Measurements from ENCODE around the gene DPF1. TPM values are rescaled to one million over a fixed set of nuclear protein-coding genes. Genes with fewer than 3 reads are reported as not detected.

The DPF1 gene
- total RNA-seq, 2 donors from 2014 or later, result not detected

DNA sequence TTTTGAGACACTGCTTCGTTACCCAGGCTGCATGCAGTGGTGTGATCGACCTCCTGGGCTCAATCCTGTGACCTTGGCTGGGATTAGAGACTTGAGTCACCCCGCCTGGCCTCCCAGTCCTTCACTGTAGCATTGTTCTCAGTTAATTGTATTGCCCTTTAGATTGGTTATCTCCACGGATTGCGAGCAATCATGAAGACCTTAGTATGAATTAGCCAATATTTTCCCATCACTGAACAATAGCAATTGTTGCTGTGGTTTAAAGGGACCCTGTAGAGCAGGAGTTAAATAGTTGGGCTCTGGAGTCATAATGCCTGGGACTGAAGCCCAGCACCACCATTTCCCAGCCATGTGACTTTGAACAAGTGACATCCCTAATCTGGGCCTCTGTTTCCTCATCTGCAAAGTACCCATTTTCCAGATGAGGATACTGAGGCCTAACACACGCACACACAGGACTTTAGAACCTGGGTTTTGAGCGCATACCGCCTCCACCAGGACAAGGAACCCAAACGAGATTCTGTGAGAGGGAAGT, 23.8 kb upstream of the DPF1 start:
- Histone ChIP-seq H3K27me3 (no peaks in the 10 kb centered on the region), H3K4me1 (peaks cover 7% of the 10 kb centered on the region), H3K9me3 (no peaks in the 10 kb centered on the region), H3K27ac (no peak overlapping the region), H3K9ac (ENCODE audit: low read depth in 2 of 2, low read length in 2 of 2) (peak overlapping the region in 1 of 2 donors; percentile 30), H3K36me3 (no peaks in the 10 kb centered on the region), H3K4me3 (no peak overlapping the region)
- intact Hi-C loops (cut with DNase I), result no loop called here
- DNase-seq, result no peak
- TF ChIP-seq, protein P1, sequence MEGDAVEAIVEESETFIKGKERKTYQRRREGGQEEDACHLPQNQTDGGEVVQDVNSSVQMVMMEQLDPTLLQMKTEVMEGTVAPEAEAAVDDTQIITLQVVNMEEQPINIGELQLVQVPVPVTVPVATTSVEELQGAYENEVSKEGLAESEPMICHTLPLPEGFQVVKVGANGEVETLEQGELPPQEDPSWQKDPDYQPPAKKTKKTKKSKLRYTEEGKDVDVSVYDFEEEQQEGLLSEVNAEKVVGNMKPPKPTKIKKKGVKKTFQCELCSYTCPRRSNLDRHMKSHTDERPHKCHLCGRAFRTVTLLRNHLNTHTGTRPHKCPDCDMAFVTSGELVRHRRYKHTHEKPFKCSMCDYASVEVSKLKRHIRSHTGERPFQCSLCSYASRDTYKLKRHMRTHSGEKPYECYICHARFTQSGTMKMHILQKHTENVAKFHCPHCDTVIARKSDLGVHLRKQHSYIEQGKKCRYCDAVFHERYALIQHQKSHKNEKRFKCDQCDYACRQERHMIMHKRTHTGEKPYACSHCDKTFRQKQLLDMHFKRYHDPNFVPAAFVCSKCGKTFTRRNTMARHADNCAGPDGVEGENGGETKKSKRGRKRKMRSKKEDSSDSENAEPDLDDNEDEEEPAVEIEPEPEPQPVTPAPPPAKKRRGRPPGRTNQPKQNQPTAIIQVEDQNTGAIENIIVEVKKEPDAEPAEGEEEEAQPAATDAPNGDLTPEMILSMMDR (IDR thresholded peaks at IDR 0.05), result no peak

DNA sequence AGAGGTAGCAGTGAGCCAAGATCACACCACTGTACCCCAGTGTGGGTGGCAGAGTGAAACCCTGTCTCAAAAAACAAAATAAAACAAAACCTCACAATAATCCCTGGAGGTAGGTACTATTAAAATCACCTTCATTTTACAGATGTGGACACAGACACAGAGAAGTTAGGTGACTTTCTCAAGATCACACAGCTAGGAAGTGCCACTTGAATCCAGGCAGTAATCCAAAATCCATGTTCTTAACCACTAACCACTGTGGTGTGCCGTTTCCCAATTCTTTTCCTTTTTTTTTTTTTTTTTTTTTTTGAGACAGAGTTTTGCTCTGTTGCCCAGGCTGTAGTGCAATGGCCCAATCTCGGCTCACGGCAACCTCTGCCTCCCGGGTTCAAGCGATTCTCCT, 23.1 kb upstream of the DPF1 start:
- no peaks in the 10 kb centered on the region for H3K9me3 ChIP-seq
- no peaks in the 10 kb centered on the region for H3K36me3 ChIP-seq
- intact Hi-C loops (cut with DNase I), result no loop called here
- no peaks in the 10 kb centered on the region for H3K27me3 ChIP-seq
- TF ChIP-seq, protein P1 (IDR thresholded peaks at IDR 0.05), result no peak
- H3K4me3 ChIP-seq, result no peak overlapping the region
- peaks cover 7% of the 10 kb centered on the region for H3K4me1 ChIP-seq
- H3K27ac ChIP-seq, result no peak overlapping the region
- no peak for DNase-seq
- H3K9ac ChIP-seq (ENCODE audit: low read depth in 2 of 2, low read length in 2 of 2), result no peak overlapping the region

DNA sequence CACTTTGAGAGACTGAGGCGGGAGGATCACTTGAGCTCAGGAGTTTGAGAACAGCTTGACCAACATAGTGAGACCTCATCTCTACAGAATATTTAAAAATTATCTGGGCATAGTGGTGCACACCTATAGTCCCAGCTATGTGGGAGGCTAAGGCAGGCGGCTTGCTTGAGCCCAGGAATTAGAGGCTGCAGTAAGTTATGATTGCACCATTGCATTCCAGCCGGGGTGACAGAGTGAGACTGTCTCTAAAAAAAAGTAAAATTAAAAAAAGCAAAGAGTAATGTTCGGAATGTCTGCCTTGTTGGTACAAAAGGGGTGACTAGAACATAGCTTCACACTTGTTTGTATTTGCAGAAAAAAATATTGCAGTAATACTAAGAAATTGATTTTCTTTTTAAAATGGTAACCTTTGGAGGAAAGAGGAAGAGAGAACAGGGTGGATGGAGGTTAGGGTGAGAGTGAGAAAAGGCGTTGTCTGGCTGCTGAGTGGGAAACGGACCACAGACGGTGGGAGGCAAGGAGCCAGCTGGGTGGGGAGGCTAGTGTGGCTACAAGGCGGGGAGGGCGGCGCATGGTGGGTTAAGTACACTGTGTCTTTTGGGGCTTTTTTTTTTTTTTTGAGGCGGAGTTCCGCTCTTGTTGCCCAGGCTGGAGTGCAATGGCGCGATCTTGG, 21.9 kb upstream of the DPF1 start:
- Histone ChIP-seq H3K27me3 (no peaks in the 10 kb centered on the region), H3K9me3 (no peaks in the 10 kb centered on the region), H3K27ac (no peak overlapping the region), H3K36me3 (no peaks in the 10 kb centered on the region), H3K4me3 (no peak overlapping the region), H3K4me1 (peaks cover 7% of the 10 kb centered on the region), H3K9ac (ENCODE audit: low read depth in 2 of 2, low read length in 2 of 2) (no peak overlapping the region)
- no peak for DNase-seq
- intact Hi-C loops (cut with DNase I), result loop anchor here (2.0 kb wide), 1 partner anchor 89 kb away; the partner anchor contains the start of gene CATSPERG
- TF ChIP-seq, protein P1 (IDR thresholded peaks at IDR 0.05), result no peak

DNA sequence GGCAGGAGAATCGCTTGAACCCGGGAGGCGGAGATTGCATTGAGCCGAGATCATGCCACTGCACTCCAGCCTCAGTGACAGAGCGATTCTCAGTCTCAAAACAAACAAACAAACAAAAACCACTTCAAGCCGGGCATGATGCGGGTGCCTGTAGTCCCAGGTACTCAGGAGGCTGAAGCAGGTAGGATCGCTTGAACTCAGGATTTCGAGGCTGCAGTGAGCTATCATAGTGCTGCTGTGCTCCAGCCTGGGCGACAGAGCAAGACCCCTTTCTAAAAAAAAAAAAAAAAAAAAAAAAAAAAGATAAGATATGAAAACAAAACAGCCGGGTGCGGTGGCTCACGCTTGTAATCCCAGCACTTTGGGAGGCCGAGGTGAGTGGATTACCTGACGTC, 19.3 kb upstream of the DPF1 start:
- Histone ChIP-seq H3K9ac (ENCODE audit: low read depth in 2 of 2, low read length in 2 of 2) (no peak overlapping the region), H3K27me3 (no peaks in the 10 kb centered on the region), H3K27ac (no peak overlapping the region), H3K4me3 (peak overlapping the region; percentile 20), H3K36me3 (no peaks in the 10 kb centered on the region), H3K9me3 (no peaks in the 10 kb centered on the region), H3K4me1 (peaks cover 7% of the 10 kb centered on the region)
- TF ChIP-seq, protein P1 (IDR thresholded peaks at IDR 0.05), result no peak
- intact Hi-C loops (cut with DNase I), result no loop called here
- DNase-seq, result no peak

DNA sequence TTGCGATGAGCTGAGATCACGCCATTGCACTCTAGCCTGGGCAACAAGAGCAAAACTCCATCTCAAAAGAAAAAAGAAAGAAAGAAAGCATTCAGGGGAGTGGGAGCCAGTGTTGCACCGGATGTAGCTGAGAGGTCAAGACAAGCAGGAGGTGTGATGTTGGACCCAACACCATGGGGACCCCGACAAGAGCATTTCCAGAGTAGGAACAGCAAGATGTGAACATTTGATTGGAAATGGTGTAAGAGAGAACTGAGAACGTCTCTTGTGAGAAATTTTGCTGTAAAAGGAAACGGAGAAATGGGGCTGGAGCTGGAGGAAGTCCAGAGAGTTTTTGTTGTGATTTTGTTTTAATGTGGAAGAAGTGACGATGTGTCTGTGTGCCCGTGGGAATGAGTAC, 15.8 kb upstream of the DPF1 start:
- Histone ChIP-seq H3K27me3 (no peaks in the 10 kb centered on the region), H3K9me3 (no peaks in the 10 kb centered on the region), H3K36me3 (no peaks in the 10 kb centered on the region), H3K9ac (ENCODE audit: low read depth in 2 of 2, low read length in 2 of 2) (no peak overlapping the region), H3K27ac (no peak overlapping the region), H3K4me3 (no peak overlapping the region), H3K4me1 (peaks cover 4% of the 10 kb centered on the region)
- TF ChIP-seq, protein P1 (IDR thresholded peaks at IDR 0.05), result no peak
- intact Hi-C loops (cut with DNase I), result loop anchor here (5.0 kb wide), 1 partner anchor 338 kb away; no protein-coding TSS in a partner anchor
- no peak for DNase-seq
